Measurements from ENCODE around the gene USF3. TPM values are rescaled to one million over a fixed set of nuclear protein-coding genes. Genes with fewer than 3 reads are reported as not detected.

The USF3 gene
- total and polyA plus RNA-seq, 9 of the 15 experiments (the other 6 are each of a cell fraction or from before 2014, with no cell fraction given) = 1.4 to 6.9 (median 3.1) TPM

- TF ChIP-seq GTF3C2 (IDR thresholded peaks at IDR 0.05; ENCODE audit: borderline replicate concordance, extremely low read depth, insufficient read length) (no peak), BRD4 (IDR thresholded peaks at IDR 0.05) (no peak), EP400 (IDR thresholded peaks at IDR 0.05) (no peak), ETS1 (conservative IDR thresholded peaks at IDR 0.05; ENCODE audit: control insufficient read depth, low read depth, low read length) (no peak), LARP7 (IDR thresholded peaks at IDR 0.05) (no peak), PATZ1 (CRISPR knock-in tag; IDR thresholded peaks at IDR 0.05; ENCODE audit: borderline replicate concordance) (no peak), MAX (CRISPR knock-in tag; IDR thresholded peaks at IDR 0.05) (no peak), TRIM28 (IDR thresholded peaks at IDR 0.05) (no peak), ZNF3 (CRISPR knock-in tag; IDR thresholded peaks at IDR 0.05) (no peak), MLLT1 (IDR thresholded peaks at IDR 0.05) (peak in 1 of 2 experiments; percentile 88; a peak in 2 of 4 replicates), HBP1 (CRISPR knock-in tag; IDR thresholded peaks at IDR 0.05) (no peak), PRDM10 (IDR thresholded peaks at IDR 0.05; ENCODE audit: partially characterized antibody) (peak; percentile 71)
Observed at GRCh38 chr3:113696658-113697499, 437 bp upstream of the USF3 start (continued).
